HCT116 (cell line): Measurements from ENCODE around the gene VPS39. TPM values are rescaled to one million over a fixed set of nuclear protein-coding genes. Genes with fewer than 3 reads are reported as not detected.

ENCODE experiments used
- ATAC-seq: fragments of 200-7000 bp; cut with Tn5 transposase; 2 replicates; pipeline ENCODE4 v1.9.1; 2020; ENCODE audit warnings: mild to moderate bottlenecking, moderate library complexity
- BruUV-seq: library from RNA; stranded (reverse); fragments of 400-500 nt; replicated peaks from 2 replicates; lab custom pipeline; 2021; lab: Mats Ljungman, UMichigan
- CTCF ChIA-PET: fragments of 300-600 bp; sonication (Branson Sonifier 250); formaldehyde crosslinking; loops from one replicate; lab custom pipeline; 2021; ENCODE audit warnings: antibody characterized with exemption; lab: Charles Lee
- POLR2A ChIA-PET: fragments of 300-600, 350-600 bp; sonication (Branson Sonifier 250); formaldehyde crosslinking; loops from one replicate; lab custom pipeline; 2021; ENCODE audit warnings: antibody characterized with exemption; lab: Charles Lee
- RAD21 ChIA-PET, 2 experiments: fragments of 300-600 bp; sonication (Branson Sonifier 250); formaldehyde crosslinking; loops; one replicate each; lab custom pipeline; 2023; ENCODE audit warnings: low total read pairs in 2 of 2; ENCODE audit not compliant: uncharacterized antibody in 2 of 2, unreplicated experiment in 2 of 2, low non-redundant PET in 1 of 2; lab: Charles Lee
- DNase-seq: peaks from one replicate; pipeline ENCODE4 v3.0.0-alpha.2; 2010; ENCODE audit warnings: low read depth, low spot score
- H2AFZ ChIP-seq: fragments of 200-600 bp; shearing (Covaris generic), sonication (generic); 2 replicates; pipeline ENCODE4 v1.6.1; 2017; ENCODE audit warnings: low read depth, mixed run types, mixed read lengths, antibody characterized with exemption, low read length; ENCODE audit not compliant: poor library complexity, severe bottlenecking
- H3K27ac ChIP-seq: 2 replicates; pipeline ENCODE4 v1.5.1; 2012; ENCODE audit warnings: low read depth, low read length
- H3K27me3 ChIP-seq: fragments of 200-600 bp; sonication (generic); 2 replicates; pipeline ENCODE4 v1.6.1; 2016; ENCODE audit warnings: mixed run types, low read length, mixed read lengths; ENCODE audit not compliant: insufficient read depth
- H3K36me3 ChIP-seq, 2 experiments: fragments of 200-500 bp in 1 of 2; fragments of 200-600 bp in 1 of 2; sonication (Bioruptor generic) in 1 of 2; sonication (generic) in 1 of 2; 2 replicates each; pipeline versions ENCODE4 v1.5.1 to v1.6.1; 2014 to 2016; ENCODE audit warnings: low read length in 2 of 2, inconsistent platforms in 1 of 2, mixed read lengths in 1 of 2, mixed run types in 1 of 2; ENCODE audit not compliant: insufficient read depth in 2 of 2, control insufficient read depth in 1 of 2
- H3K4me1 ChIP-seq, 2 experiments: fragments of 200-600 bp in 1 of 2; sonication (generic) in 1 of 2; 2 replicates each; pipeline versions ENCODE4 v1.5.1 to v1.6.1; 2012 to 2017; ENCODE audit warnings: low read length in 2 of 2, inconsistent platforms in 1 of 2, mild to moderate bottlenecking in 1 of 2, mixed read lengths in 1 of 2, mixed run types in 1 of 2, moderate library complexity in 1 of 2; ENCODE audit not compliant: insufficient read depth in 2 of 2, control insufficient read depth in 1 of 2
- H3K4me2 ChIP-seq: fragments of 200-600 bp; sonication (generic); 2 replicates; pipeline ENCODE4 v1.6.1; 2017; ENCODE audit warnings: mixed run types, low read length, mixed read lengths
- H3K4me3 ChIP-seq, 2 experiments: fragments of 200-600 bp in 1 of 2; sonication (generic) in 1 of 2; replicated peaks in 1 of 2; 2 replicates each; pipeline ENCODE4 v1.5.1; 2011 to 2016; ENCODE audit warnings: low read length in 2 of 2, control low read depth in 1 of 2, low read depth in 1 of 2, mild to moderate bottlenecking in 1 of 2, mixed read lengths in 1 of 2, mixed run types in 1 of 2
- H3K79me2 ChIP-seq: fragments of 200-600 bp; sonication (generic); 2 replicates; pipeline ENCODE4 v1.6.1; 2017; ENCODE audit warnings: mild to moderate bottlenecking, mixed run types, low read length, moderate library complexity, mixed read lengths; ENCODE audit not compliant: insufficient read depth
- H3K9ac ChIP-seq: fragments of 200-600 bp; sonication (generic); 2 replicates; pipeline ENCODE4 v1.6.1; 2016; ENCODE audit warnings: low read length, mixed read lengths
- H3K9me2 ChIP-seq: fragments of 200-600 bp; sonication (generic), shearing (Covaris generic); 2 replicates; pipeline ENCODE4 v1.6.1; 2017; ENCODE audit warnings: mixed run types, mild to moderate bottlenecking, moderate library complexity; ENCODE audit not compliant: insufficient read depth
- H3K9me3 ChIP-seq, 2 experiments: fragments of 200-500 bp in 1 of 2; fragments of 200-600 bp in 1 of 2; sonication (Bioruptor generic) in 1 of 2; sonication (generic) in 1 of 2; 2 replicates each; pipeline ENCODE4 v1.6.1; 2014 to 2017; ENCODE audit warnings: low read length in 2 of 2, mixed read lengths in 2 of 2, inconsistent platforms in 1 of 2, low read depth in 1 of 2, mild to moderate bottlenecking in 1 of 2, mixed run types in 1 of 2, moderate library complexity in 1 of 2; ENCODE audit not compliant: control insufficient read depth in 1 of 2, insufficient read depth in 1 of 2
- H4K20me1 ChIP-seq: fragments of 200-600 bp; sonication (generic), shearing (Covaris generic); 2 replicates; pipeline ENCODE4 v1.6.1; 2017; ENCODE audit warnings: mixed run types, mild to moderate bottlenecking, moderate library complexity; ENCODE audit not compliant: insufficient read depth
- CBX3 ChIP-seq: IDR thresholded peaks from 2 replicates; pipeline ENCODE4 v1.6.1; 2012; ENCODE audit warnings: low read depth
- CEBPB ChIP-seq: IDR thresholded peaks from 2 replicates; pipeline ENCODE4 v1.6.1; 2012; ENCODE audit warnings: low read depth
- CTCF ChIP-seq, 3 experiments: fragments of 200-600 bp in 1 of 3; sonication (generic) in 1 of 3; IDR thresholded peaks in 2 of 3; conservative IDR thresholded peaks in 1 of 3; 2 replicates each; pipeline ENCODE4 v1.5.1; 2012 to 2017; ENCODE audit warnings: low read depth in 2 of 3, low read length in 2 of 3, antibody characterized with exemption in 1 of 3, borderline replicate concordance in 1 of 3, control low read depth in 1 of 3, mild to moderate bottlenecking in 1 of 3, mixed read lengths in 1 of 3, mixed run types in 1 of 3, moderate library complexity in 1 of 3; ENCODE audit not compliant: insufficient read depth in 1 of 3
- EGR1 ChIP-seq: IDR thresholded peaks from 2 replicates; pipeline ENCODE4 v1.6.1; 2012; ENCODE audit warnings: low read depth
- ELF1 ChIP-seq: IDR thresholded peaks from 2 replicates; pipeline ENCODE4 v1.6.1; 2012; ENCODE audit warnings: low read depth, borderline replicate concordance
- EZH2 ChIP-seq: fragments of 200-600 bp; sonication (generic); IDR thresholded peaks from 2 replicates; pipeline ENCODE4 v1.6.1; 2017; ENCODE audit warnings: antibody characterized with exemption, mixed run types
- JUND ChIP-seq: IDR thresholded peaks from 2 replicates; pipeline ENCODE4 v1.6.1; 2012
- POLR2AphosphoS5 ChIP-seq: IDR thresholded peaks from 2 replicates; pipeline ENCODE4 v1.6.1; 2011; ENCODE audit warnings: mild to moderate bottlenecking, low read depth, low read length, moderate library complexity
- RAD21 ChIP-seq: IDR thresholded peaks from 2 replicates; pipeline ENCODE4 v1.6.1; 2012; ENCODE audit warnings: low read depth, mild to moderate bottlenecking
- REST ChIP-seq: IDR thresholded peaks from 2 replicates; pipeline ENCODE4 v1.6.1; 2012; ENCODE audit warnings: low read depth
- SIN3A ChIP-seq: IDR thresholded peaks from 2 replicates; pipeline ENCODE4 v1.6.1; 2012; ENCODE audit warnings: low read depth
- SP1 ChIP-seq: IDR thresholded peaks from 2 replicates; pipeline ENCODE4 v1.6.1; 2012; ENCODE audit warnings: low read depth
- TCF7L2 ChIP-seq: IDR thresholded peaks from 2 replicates; pipeline ENCODE4 v1.7.0; 2011; ENCODE audit warnings: borderline replicate concordance, inconsistent platforms; ENCODE audit not compliant: insufficient read depth, insufficient read length; ENCODE audit errors: extremely low read depth
- YY1 ChIP-seq: IDR thresholded peaks from 2 replicates; pipeline ENCODE4 v1.6.1; 2011; ENCODE audit warnings: low read length, low read depth, moderate library complexity, mild to moderate bottlenecking; ENCODE audit not compliant: insufficient replicate concordance; ENCODE audit errors: extremely low read depth
- ZBTB33 ChIP-seq: IDR thresholded peaks from 2 replicates; pipeline ENCODE4 v1.6.1; 2011; ENCODE audit warnings: mild to moderate bottlenecking, low read length, moderate library complexity; ENCODE audit not compliant: insufficient replicate concordance; ENCODE audit errors: extremely low read depth
- ZFX ChIP-seq: fragments of 450-650 bp; IDR thresholded peaks from 2 replicates; pipeline ENCODE4 v1.6.1; 2017
- ZNF274 ChIP-seq: fragments of 200-500 bp; sonication (Bioruptor generic); IDR thresholded peaks from 2 replicates; pipeline ENCODE4 v1.6.1; 2014; ENCODE audit warnings: mild to moderate bottlenecking, low read depth, low read length, inconsistent platforms
- intact Hi-C: fragments of 100-400 bp; cut with micrococcal nuclease; formaldehyde crosslinking; loops from 2 replicates; pipeline ENCODE4 v1.10.0; 2022
- total RNA-seq: library from RNA; stranded (reverse); gene quantifications from one replicate; pipeline ENCODE4 v1.2.1, GENCODE V29; 2021; ENCODE audit not compliant: unreplicated experiment
- TF ChIP-seq, protein P1 (sequence below): IDR thresholded peaks from 2 replicates; pipeline ENCODE4 v1.6.1; 2012
- TF ChIP-seq, protein P2 (sequence below): IDR thresholded peaks from 2 replicates; pipeline ENCODE4 v1.6.1; 2012

VPS39 gene
- total RNA-seq, 1 experiment from 2014 or later: 40.1 TPM

DNA sequence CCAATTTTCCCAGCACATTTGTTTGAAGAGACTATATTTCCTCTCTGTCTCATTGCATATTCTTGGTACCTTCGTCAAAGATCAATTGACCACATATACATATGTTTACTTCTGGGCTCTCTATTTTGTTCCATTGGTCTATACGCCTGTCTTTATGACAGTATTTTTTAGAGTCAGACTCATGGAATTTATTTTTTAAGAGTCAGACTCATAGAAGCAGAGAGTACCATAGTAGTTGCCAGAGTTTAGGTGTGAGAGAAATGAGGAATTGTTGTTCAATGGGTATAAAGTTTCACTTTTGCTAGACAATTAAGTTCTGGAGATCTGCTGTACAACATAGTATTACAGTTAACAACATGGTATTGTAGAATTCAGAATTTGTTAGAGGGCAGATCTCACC, 78.7 kb downstream of the VPS39 start:
- intact Hi-C loops: no loop called here
- H3K27ac ChIP-seq: no peak overlapping the region
- DNase-seq (no peak), ATAC-seq (no peak)
- H3K36me3 ChIP-seq: no peaks in the 10 kb centered on the region
- no peaks in the 10 kb centered on the region for H4K20me1 ChIP-seq
- no peaks in the 10 kb centered on the region for H3K9me2 ChIP-seq
- no peak overlapping the region for H3K4me3 ChIP-seq
- POLR2A ChIA-PET: no interaction called here
- TF ChIP-seq TCF7L2 (no peak), CBX3 (no peak), SIN3A (no peak), EZH2 (no peak), JUND (no peak), SP1 (no peak), CEBPB (no peak), YY1 (no peak), EGR1 (no peak), ELF1 (no peak), ZFX (no peak), RAD21 (no peak), ZNF274 (no peak), ZBTB33 (no peak), CTCF (IDR thresholded peaks at IDR 0.05 in 2 of 3, conservative IDR thresholded peaks at IDR 0.05 in 1 of 3; ENCODE audit: borderline replicate concordance in 1 of 3, insufficient read depth in 1 of 3, low read depth in 2 of 3, low read length in 2 of 3) (no peak), REST (no peak), POLR2AphosphoS5 (no peak)
- TF ChIP-seq, protein P1, sequence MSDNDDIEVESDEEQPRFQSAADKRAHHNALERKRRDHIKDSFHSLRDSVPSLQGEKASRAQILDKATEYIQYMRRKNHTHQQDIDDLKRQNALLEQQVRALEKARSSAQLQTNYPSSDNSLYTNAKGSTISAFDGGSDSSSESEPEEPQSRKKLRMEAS: no peak
- TF ChIP-seq, protein P2, sequence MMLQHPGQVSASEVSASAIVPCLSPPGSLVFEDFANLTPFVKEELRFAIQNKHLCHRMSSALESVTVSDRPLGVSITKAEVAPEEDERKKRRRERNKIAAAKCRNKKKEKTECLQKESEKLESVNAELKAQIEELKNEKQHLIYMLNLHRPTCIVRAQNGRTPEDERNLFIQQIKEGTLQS: no peak
- H3K4me1 ChIP-seq: peaks cover 0 to 4% of the 10 kb centered on the region in 2 experiments; a peak in 2 of 4 replicates
- no peak overlapping the region for H2AFZ ChIP-seq
- no peaks in the 10 kb centered on the region for H3K79me2 ChIP-seq
- H3K27me3 ChIP-seq: peaks cover 10% of the 10 kb centered on the region
- RAD21 ChIA-PET: no interaction called here
- CTCF ChIA-PET: no interaction called here
- no TSS peak for BruUV-seq
- H3K9me3 ChIP-seq: no peaks in the 10 kb centered on the region
- H3K4me2 ChIP-seq: no peak overlapping the region
- H3K9ac ChIP-seq: no peak overlapping the region
